GM12874 (cell line): ENCODE results near the gene STXBP2.

ENCODE experiments used
- CTCF ChIP-seq: IDR thresholded peaks from 2 replicates; pipeline ENCODE4 v1.5.1; 2011; ENCODE audit warnings: low read depth, mild to moderate bottlenecking, control low read depth, low read length, moderate library complexity; ENCODE audit not compliant: insufficient read depth

STXBP2 gene

DNA sequence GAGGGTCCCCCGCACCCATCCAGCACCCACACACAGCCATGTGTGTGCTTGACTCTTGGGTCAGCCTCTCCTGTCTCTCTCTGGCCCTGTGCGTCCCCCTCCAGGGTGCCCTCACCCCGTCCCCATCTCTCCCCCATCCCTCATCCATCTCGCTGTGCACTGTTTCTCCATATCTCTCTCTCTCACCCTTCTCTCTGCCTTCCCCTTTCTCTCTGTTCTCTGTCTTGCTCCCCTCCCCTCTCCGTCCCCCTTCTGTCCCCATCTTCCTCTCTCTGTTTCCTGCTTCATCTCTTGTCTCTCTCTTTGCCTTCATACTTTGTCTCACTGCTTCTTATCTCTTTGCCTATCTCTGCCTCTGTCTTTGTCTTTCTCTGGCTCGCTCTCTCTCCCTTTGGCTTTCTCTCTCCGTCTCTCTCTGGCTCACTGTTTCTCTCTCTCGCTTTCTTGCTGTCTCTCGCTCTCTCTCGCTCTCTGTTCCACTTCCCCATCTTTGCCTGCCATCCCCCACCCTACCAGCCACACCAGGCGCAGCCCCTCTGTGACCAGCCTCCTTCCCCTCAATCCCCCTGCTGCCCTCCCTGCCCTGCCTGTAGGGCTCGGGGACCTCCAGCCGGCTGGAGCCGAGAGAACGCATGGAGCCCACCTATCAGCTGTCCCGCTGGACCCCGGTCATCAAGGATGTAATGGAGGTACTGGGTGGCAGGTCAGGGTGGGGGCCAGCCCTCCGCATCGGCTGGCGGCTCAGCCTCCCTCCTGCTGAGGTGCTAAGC, 8.9 kb downstream of the STXBP2 start:
- TF ChIP-seq CTCF, result no peak

DNA sequence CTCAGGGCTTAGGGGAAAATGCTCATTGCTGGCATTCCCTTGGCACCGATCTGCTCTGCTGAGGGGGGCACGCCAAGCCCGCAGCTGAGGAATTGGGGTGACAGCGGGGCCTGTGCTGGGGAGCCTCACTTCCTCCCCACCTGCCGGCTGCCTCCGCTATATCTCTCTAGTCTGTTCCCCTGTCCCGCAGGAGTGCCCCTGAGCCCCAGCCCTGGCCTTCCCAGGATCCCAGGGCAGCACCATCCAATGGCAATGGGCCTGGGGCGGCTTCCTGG, 9.5 kb downstream of the STXBP2 start:
- TF ChIP-seq CTCF, result no peak

- TF ChIP-seq CTCF, result no peak
These were observed 10.2 kb downstream of the STXBP2 start for GRCh38 chr19:7647156-7647555.

DNA sequence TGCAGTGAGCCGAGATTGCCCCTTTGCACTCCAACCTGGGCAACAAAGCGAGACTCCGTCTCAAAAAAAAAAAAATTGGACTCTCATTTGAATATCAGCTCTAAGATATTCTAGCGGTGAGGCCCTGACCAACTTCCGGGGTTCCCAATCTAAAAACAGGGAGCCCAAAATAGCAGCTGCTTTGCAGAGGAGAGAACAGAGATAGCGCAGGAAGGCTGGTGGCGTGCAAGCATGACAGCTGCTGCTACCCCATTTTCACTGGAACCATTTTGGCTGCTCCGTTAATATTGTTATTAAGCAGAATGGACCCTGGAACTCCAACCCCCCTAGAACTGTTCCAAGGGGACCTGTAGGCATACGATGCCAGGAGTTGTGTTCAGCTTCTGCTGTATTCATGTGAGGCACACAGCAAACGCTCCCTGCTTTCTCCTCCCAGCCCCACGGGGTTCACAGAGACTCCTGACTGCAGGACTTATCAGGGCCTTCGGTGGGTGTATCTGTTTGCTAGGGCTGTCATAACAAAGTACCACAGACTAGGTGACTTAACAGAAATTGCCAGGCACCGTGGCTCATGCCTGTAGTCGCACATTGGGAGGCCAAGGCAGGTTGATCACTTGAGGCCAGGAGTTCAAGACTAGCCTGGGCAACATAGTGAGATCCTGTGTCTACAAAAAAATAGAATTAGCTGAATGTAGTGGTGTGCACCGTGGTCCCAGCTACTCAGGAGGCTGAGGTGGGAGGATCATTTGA, 11.5 kb downstream of the STXBP2 start:
- no peak for TF ChIP-seq CTCF

GRCh38 chr19:7650148-7650547, 13.2 kb downstream of the STXBP2 start:
- no peak for TF ChIP-seq CTCF

DNA sequence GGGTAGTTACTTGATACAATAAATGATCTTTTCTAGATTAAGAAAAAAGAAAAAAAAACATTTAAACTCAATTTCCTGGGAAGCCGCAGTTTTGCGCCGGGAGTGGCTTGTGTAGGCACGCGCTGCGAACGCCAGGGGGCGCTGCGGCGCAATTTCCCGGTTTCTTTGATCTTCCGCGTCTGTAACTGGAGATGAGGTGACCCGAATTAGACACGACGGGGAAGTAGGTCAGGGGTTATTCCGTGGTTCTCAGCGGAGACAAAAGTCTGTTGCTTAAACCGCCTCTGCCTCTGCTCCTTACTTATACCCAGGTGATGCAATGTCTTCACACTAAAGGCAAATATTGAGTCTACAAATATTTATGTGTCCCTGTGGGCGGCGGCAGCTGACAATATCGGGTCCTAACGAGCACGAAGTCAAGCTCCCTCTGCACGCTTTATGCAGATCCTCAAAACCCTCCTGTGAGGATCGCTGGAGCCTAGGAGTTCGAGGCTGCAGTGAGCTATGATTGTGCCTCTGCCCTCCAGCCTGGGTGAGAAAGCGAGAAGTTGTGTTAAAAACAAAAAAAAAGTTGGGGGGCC, 15.2 kb downstream of the STXBP2 start:
- TF ChIP-seq CTCF, result peak; percentile 93

DNA sequence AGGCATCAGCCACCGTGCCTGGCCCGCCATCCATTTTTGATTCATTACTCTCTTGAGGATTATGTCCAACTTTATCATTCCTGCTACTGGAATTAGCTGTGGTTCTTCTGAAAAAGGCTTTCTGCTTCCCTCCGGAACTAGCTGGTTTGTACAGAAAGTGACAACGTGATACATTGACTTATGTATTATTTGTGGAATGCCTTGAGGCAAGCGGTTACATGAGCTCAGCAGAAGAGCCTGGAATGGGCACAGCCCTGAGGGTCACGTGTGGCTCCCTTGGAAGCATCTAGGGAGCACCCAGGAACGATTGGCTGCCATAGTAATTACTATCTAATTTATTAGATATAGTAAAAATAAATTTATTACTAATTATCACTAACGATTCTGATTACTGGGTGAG, 17.5 kb downstream of the STXBP2 start:
- TF ChIP-seq CTCF, result no peak
